HepG2 (cell line): ENCODE measurements around the gene TEDC2. TPM values are rescaled to one million over a fixed set of nuclear protein-coding genes. Genes with fewer than 3 reads are reported as not detected.
A peak's percentile ranks its signal among the peaks of the same experiment; 100 is the strongest.

Experiments
- BRCA1 ChIP-seq: sonication (generic); formaldehyde crosslinking; IDR thresholded peaks from 2 replicates; pipeline ENCODE4 v1.4.0; 2020; ENCODE audit warnings: missing genetic modification reagents
- CEBPB ChIP-seq: IDR thresholded peaks from 2 replicates; pipeline ENCODE4 v1.6.1; 2011; ENCODE audit warnings: low read depth, low read length, improper control_type of control experiment, borderline replicate concordance
- CHD2 ChIP-seq: IDR thresholded peaks from 2 replicates; pipeline ENCODE4 v1.6.1; 2011; ENCODE audit warnings: low read depth, low read length, improper control_type of control experiment
- ELF4 ChIP-seq: sonication (generic); formaldehyde crosslinking; IDR thresholded peaks from 2 replicates; pipeline ENCODE4 v1.5.0; 2020; ENCODE audit warnings: missing genetic modification reagents, mild to moderate bottlenecking, moderate library complexity, borderline replicate concordance
- HNRNPH1 ChIP-seq: fragments of 200-400 bp; formaldehyde crosslinking; optimal IDR thresholded peaks from 2 replicates; pipeline ENCODE3; 2017; ENCODE audit warnings: mild to moderate bottlenecking, low read depth, low read length
- HNRNPL ChIP-seq: fragments of 200-400 bp; formaldehyde crosslinking; IDR thresholded peaks from 2 replicates; pipeline ENCODE4 v1.6.1; 2017; ENCODE audit warnings: mild to moderate bottlenecking, low read depth, low read length
- HOXA9 ChIP-seq: sonication (generic); formaldehyde crosslinking; IDR thresholded peaks from 2 replicates; pipeline ENCODE4 v1.8.1; 2022; ENCODE audit warnings: missing genetic modification reagents, mild to moderate bottlenecking, moderate library complexity, borderline replicate concordance
- MED13 ChIP-seq: sonication (generic); formaldehyde crosslinking; IDR thresholded peaks from 2 replicates; pipeline ENCODE4 v1.5.0; 2020; ENCODE audit warnings: missing genetic modification reagents
- MXI1 ChIP-seq: IDR thresholded peaks from 3 replicates; pipeline ENCODE4 v1.6.1; 2012; ENCODE audit warnings: low read depth, low read length, inconsistent platforms, borderline replicate concordance
- PHF21A ChIP-seq: sonication (generic); formaldehyde crosslinking; IDR thresholded peaks from 2 replicates; pipeline ENCODE4 v1.5.0; 2020; ENCODE audit warnings: mild to moderate bottlenecking, missing genetic modification reagents
- SAP130 ChIP-seq: IDR thresholded peaks from 2 replicates; pipeline ENCODE4 v1.6.1; 2016; ENCODE audit warnings: low read depth
- SRY ChIP-seq: sonication (generic); formaldehyde crosslinking; IDR thresholded peaks from 2 replicates; pipeline ENCODE4 v1.8.0; 2022; ENCODE audit warnings: mild to moderate bottlenecking, missing genetic modification reagents
- STAG1 ChIP-seq: sonication (generic); formaldehyde crosslinking; IDR thresholded peaks from 2 replicates; pipeline ENCODE4 v1.4.0; 2020; ENCODE audit warnings: missing genetic modification reagents
- ZFP90 ChIP-seq: sonication (generic); formaldehyde crosslinking; IDR thresholded peaks from 2 replicates; pipeline ENCODE4 v1.8.0; 2022; ENCODE audit warnings: missing genetic modification reagents, mild to moderate bottlenecking, inconsistent platforms, borderline replicate concordance
- ZNF296 ChIP-seq: sonication (generic); formaldehyde crosslinking; conservative IDR thresholded peaks from 2 replicates; pipeline ENCODE4 v1.5.0; 2020; ENCODE audit warnings: mild to moderate bottlenecking, missing genetic modification reagents
- ZNF432 ChIP-seq: sonication (generic); formaldehyde crosslinking; IDR thresholded peaks from 2 replicates; pipeline ENCODE4 v1.5.0; 2020; ENCODE audit warnings: missing genetic modification reagents, mild to moderate bottlenecking, borderline replicate concordance
- ZNF562 ChIP-seq: sonication (generic); formaldehyde crosslinking; IDR thresholded peaks from 2 replicates; pipeline ENCODE4 v1.8.0; 2022; ENCODE audit warnings: missing genetic modification reagents, borderline replicate concordance
- ZNF709 ChIP-seq: sonication (generic); formaldehyde crosslinking; IDR thresholded peaks from 2 replicates; pipeline ENCODE4 v1.5.0; 2020; ENCODE audit warnings: mild to moderate bottlenecking, missing genetic modification reagents
- ZNF816 ChIP-seq: sonication (generic); formaldehyde crosslinking; IDR thresholded peaks from 2 replicates; pipeline ENCODE4 v1.8.0; 2022; ENCODE audit warnings: missing genetic modification reagents, mild to moderate bottlenecking, borderline replicate concordance
- ZSCAN12 ChIP-seq: sonication (generic); formaldehyde crosslinking; IDR thresholded peaks from 2 replicates; pipeline ENCODE4 v1.9.0; 2021; ENCODE audit warnings: mild to moderate bottlenecking, missing genetic modification reagents
- polyA plus RNA-seq, 8 experiments: library from polyadenylated mRNA; depleted of rRNA in 3 of 8; stranded (reverse) in 7 of 8; unstranded in 1 of 8; fragments of >200 nt; fragmentation: Illumina TruSeq in 4 of 8; extraction: Trizol in 4 of 8; gene quantifications; 2 replicates each; pipeline versions ENCODE4 v1.2.1 to v1.2.3, GENCODE V29; 2011 to 2016; ENCODE audit warnings: low read depth in 4 of 8, missing spikeins in 1 of 8, mixed read lengths in 1 of 8; ENCODE audit not compliant: insufficient read depth in 1 of 8
- total RNA-seq, 5 experiments: library from RNA; depleted of rRNA; stranded (reverse); fragments of >200 nt; fragmentation: Illumina TruSeq; extraction: Trizol; gene quantifications; 2 replicates each; pipeline ENCODE4 v1.2.3, GENCODE V29; 2016; ENCODE audit warnings: low read depth in 1 of 5
- TF ChIP-seq, protein P1 (sequence below): sonication (generic); formaldehyde crosslinking; IDR thresholded peaks from 2 replicates; pipeline ENCODE4 v1.4.0; 2020; ENCODE audit warnings: missing genetic modification reagents
- TF ChIP-seq, protein P2 (sequence below): IDR thresholded peaks from 2 replicates; pipeline ENCODE4 v1.6.1; 2016; ENCODE audit warnings: missing biosample characterization, missing genetic modification reagents, low read depth
- TF ChIP-seq, protein P3 (sequence below): sonication (generic); formaldehyde crosslinking; IDR thresholded peaks from 2 replicates; pipeline ENCODE4 v1.5.0; 2020; ENCODE audit warnings: missing genetic modification reagents
- TF ChIP-seq, protein P4 (sequence below): sonication (generic); formaldehyde crosslinking; IDR thresholded peaks from 2 replicates; pipeline ENCODE4 v1.4.0; 2020; ENCODE audit warnings: missing genetic modification reagents

Gene TEDC2
- total and polyA plus RNA-seq, 2 of the 13 experiments (the other 11 are each of a cell fraction or from before 2014, with no cell fraction given), result 6.2 to 24.4 TPM

DNA sequence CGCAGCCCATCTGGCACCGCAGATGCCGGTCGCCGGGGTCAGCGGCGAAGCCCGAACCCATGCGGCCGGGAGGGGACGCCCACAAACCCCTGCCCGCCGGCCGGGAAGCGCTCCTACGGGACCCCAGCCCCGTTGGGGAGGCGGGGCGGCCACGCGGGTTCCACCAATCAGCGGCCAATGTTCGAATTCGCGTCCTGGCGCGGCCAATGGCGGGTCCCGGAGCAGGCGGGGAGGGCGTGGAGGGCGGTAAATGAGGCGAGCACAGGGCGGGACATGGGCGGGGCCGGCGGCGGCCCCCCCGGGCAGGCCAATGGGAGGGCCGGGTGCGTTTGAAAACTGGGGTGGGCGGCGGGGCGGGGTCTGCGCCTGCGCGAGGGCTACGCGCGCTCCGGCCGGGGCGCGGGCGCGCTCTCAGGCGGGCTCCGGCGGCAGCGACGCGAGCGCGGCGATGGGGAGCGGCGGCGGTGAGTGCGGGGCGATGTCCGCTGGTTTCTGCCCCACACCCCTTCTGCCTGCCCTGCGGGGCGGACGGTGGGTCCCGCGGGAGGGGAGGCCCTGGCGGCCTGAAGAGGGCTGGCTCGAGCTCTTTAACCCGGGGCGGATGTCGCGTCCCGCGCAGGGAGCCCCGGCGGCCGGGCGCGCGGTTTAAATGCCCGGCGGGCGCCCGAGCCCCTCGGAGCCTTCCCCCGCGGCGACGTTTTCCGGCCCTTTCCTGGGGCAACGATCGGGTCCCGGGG lies 30.7 kb upstream of the TEDC2 start, which contains the start of gene CCNF (continued):
- TF ChIP-seq HOXA9 (CRISPR knock-in tag), result no peak
- TF ChIP-seq ZSCAN12 (CRISPR knock-in tag), result peak; percentile 71; the same call in 1 of the 2 replicates
- TF ChIP-seq STAG1, result peak; percentile 14; the same call in 1 of the 2 replicates
- TF ChIP-seq, protein P1, sequence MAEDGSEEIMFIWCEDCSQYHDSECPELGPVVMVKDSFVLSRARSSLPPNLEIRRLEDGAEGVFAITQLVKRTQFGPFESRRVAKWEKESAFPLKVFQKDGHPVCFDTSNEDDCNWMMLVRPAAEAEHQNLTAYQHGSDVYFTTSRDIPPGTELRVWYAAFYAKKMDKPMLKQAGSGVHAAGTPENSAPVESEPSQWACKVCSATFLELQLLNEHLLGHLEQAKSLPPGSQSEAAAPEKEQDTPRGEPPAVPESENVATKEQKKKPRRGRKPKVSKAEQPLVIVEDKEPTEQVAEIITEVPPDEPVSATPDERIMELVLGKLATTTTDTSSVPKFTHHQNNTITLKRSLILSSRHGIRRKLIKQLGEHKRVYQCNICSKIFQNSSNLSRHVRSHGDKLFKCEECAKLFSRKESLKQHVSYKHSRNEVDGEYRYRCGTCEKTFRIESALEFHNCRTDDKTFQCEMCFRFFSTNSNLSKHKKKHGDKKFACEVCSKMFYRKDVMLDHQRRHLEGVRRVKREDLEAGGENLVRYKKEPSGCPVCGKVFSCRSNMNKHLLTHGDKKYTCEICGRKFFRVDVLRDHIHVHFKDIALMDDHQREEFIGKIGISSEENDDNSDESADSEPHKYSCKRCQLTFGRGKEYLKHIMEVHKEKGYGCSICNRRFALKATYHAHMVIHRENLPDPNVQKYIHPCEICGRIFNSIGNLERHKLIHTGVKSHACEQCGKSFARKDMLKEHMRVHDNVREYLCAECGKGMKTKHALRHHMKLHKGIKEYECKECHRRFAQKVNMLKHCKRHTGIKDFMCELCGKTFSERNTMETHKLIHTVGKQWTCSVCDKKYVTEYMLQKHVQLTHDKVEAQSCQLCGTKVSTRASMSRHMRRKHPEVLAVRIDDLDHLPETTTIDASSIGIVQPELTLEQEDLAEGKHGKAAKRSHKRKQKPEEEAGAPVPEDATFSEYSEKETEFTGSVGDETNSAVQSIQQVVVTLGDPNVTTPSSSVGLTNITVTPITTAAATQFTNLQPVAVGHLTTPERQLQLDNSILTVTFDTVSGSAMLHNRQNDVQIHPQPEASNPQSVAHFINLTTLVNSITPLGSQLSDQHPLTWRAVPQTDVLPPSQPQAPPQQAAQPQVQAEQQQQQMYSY (CRISPR knock-in tag), result no peak; the same call in 1 of the 2 replicates
- no peak for TF ChIP-seq ZNF432
- TF ChIP-seq, protein P2, sequence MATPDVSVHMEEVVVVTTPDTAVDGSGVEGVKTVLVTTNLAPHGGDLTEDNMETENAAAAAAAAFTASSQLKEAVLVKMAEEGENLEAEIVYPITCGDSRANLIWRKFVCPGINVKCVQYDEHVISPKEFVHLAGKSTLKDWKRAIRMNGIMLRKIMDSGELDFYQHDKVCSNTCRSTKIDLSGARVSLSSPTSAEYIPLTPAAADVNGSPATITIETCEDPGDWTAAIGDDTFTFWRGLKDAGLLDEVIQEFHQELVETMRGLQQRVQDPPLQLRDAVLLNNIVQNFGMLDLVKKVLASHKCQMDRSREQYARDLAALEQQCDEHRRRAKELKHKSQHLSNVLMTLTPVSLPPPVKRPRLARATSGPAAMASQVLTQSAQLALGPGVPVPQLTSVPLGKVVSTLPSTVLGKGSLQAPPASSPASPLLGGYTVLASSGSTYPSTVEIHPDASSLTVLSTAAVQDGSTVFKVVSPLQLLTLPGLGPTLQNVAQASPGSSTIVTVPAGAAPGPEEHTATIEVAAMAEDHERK, result no peak
- TF ChIP-seq, protein P3, sequence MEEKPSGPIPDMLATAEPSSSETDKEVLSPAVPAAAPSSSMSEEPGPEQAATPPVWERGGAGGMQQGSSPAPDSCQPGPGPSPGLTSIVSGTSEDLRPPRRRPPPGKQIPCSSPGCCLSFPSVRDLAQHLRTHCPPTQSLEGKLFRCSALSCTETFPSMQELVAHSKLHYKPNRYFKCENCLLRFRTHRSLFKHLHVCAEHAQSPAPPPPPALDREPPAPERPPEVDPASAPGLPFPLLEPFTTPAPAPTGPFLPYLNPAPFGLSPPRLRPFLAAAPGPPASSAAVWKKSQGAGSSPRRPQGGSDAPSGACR (CRISPR knock-in tag), result no peak
- TF ChIP-seq CEBPB, result no peak
- no peak for TF ChIP-seq SRY (CRISPR knock-in tag)
- TF ChIP-seq, protein P4, sequence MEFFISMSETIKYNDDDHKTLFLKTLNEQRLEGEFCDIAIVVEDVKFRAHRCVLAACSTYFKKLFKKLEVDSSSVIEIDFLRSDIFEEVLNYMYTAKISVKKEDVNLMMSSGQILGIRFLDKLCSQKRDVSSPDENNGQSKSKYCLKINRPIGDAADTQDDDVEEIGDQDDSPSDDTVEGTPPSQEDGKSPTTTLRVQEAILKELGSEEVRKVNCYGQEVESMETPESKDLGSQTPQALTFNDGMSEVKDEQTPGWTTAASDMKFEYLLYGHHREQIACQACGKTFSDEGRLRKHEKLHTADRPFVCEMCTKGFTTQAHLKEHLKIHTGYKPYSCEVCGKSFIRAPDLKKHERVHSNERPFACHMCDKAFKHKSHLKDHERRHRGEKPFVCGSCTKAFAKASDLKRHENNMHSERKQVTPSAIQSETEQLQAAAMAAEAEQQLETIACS (CRISPR knock-in tag), result peak; percentile 87
- peak; percentile 74 for TF ChIP-seq PHF21A (CRISPR knock-in tag)
- TF ChIP-seq BRCA1 (CRISPR knock-in tag), result no peak
- TF ChIP-seq SAP130 (CRISPR knock-in tag), result peak; percentile 55; the same call in 1 of the 2 replicates
- TF ChIP-seq ZNF709 (CRISPR knock-in tag), result peak; percentile 81
- TF ChIP-seq ZNF816, result peak; percentile 31; the same call in 1 of the 2 replicates
- TF ChIP-seq HNRNPL, result no peak
- TF ChIP-seq ELF4, result no peak
- TF ChIP-seq ZFP90 (CRISPR knock-in tag), result 0 out of 2 replicates have a peak, but pooled peaks have one; percentile 68
- TF ChIP-seq ZNF562 (CRISPR knock-in tag), result no peak
- TF ChIP-seq MED13 (CRISPR knock-in tag), result peak; percentile 70; the same call in 1 of the 2 replicates
- no peak for TF ChIP-seq HNRNPH1
- no peak for TF ChIP-seq CHD2
- no peak for TF ChIP-seq ZNF296 (CRISPR knock-in tag)
- TF ChIP-seq MXI1, result peak; percentile 34; the same call in 1 of the 3 replicates
